ENCODE measurements around the gene CRLF1. TPM values are rescaled to one million over a fixed set of nuclear protein-coding genes. Genes with fewer than 3 reads are reported as not detected.

CRLF1 gene, protein sequence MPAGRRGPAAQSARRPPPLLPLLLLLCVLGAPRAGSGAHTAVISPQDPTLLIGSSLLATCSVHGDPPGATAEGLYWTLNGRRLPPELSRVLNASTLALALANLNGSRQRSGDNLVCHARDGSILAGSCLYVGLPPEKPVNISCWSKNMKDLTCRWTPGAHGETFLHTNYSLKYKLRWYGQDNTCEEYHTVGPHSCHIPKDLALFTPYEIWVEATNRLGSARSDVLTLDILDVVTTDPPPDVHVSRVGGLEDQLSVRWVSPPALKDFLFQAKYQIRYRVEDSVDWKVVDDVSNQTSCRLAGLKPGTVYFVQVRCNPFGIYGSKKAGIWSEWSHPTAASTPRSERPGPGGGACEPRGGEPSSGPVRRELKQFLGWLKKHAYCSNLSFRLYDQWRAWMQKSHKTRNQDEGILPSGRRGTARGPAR
- 0.21 TPM for total RNA-seq

DNA sequence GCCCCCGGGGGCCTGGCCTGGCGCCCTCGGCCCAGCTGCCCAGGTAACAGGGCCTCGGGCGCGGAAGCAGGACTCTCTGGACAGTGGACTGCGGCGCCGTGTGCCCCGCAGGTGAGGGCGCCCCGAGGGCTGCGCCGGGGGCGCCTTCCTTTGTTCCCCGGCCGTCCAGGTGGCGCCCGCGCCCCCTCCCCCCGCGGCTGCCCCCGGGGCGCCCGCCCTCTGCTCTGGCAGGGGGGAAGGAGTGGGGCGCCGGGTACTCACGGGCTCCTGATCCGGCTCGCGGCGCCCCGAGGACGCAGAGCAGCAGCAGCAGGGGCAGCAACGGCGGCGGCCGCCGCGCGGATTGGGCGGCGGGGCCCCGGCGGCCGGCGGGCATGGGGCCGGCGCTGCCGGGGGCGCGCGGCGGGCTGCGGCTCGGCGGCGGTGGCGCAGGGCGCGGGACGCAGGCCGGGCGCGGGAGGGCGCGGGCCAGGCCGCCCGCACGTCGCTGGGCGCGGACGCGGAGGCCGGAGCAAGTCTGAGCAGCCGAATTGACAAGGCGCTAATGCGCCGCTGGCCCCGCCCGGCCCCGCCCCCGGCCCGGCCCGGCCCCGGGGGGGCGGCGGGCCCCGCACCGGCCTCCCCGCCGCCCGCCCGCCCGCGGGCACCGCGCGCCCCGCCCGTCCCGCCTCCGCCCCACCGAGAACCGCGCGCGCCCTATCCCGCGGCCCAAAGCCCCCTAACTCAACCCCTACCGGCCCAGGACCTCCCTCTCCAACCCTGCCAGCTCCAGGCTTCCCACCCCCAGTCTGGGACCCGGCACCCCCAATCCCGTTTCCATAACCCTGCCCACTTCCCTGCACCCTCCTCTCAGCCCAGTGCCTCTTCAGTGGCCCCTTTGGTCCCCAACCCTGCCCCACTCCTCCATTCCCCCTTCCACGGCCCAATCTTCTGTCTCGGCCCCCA lies at the start of gene CRLF1:
TSS of gene CRLF1 (minus strand) at position 519 of the 945 bp plus-strand sequence. CDS start at position 376, 143 bp downstream.
- peaks cover 78% of the 10 kb centered on the region for H3K27me3 ChIP-seq (ENCODE audit: insufficient read depth, low read length)
- H3K4me3 ChIP-seq (ENCODE audit: low read length), result no peak within 1 kb of the TSS
- H3K4me1 ChIP-seq (ENCODE audit: insufficient read depth, low read length), result peaks cover 7% of the 10 kb centered on the region
- H3K9me3 ChIP-seq (ENCODE audit: low read depth, low read length), result no peaks in the 10 kb centered on the region

DNA sequence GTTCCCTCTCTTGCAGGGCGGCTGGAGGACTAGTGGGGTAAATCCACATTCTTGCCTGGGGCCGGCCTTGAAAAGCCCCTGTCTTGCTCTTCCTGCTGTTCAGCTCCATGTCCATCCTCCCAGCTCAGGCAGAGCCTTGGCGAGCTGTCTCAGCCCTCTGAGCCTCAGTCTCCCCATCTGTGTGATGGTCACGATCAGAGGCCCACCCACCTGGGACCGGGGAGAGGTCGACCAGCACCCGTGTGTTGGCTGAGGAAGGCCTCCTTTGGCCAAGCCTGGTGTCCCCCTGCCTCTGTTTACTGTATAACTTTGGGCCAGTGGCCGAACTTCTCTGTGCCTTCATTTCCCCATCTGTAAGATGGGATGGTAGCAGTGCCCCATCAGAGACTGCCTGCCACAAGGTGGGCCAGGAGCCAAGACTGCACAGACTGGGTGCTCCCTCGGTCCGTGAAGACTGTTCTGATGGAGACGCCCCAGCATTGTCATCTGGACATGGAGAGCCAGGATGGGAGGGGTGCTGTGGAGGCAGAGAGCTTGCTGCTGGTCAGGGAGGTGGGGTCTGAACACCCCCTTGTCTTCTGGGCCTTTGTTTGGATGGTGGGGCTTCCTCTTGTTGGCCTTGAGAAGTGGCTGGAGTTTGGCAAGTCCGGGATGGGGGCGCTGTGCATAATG lies 48.7 kb upstream of the CRLF1 start:
- H3K27me3 ChIP-seq (ENCODE audit: insufficient read depth, low read length), result no peaks in the 10 kb centered on the region
- no peaks in the 10 kb centered on the region for H3K9me3 ChIP-seq (ENCODE audit: low read depth, low read length)
- peaks cover 12% of the 10 kb centered on the region for H3K4me1 ChIP-seq (ENCODE audit: insufficient read depth, low read length)
- no peak overlapping the region for H3K4me3 ChIP-seq (ENCODE audit: low read length)

DNA sequence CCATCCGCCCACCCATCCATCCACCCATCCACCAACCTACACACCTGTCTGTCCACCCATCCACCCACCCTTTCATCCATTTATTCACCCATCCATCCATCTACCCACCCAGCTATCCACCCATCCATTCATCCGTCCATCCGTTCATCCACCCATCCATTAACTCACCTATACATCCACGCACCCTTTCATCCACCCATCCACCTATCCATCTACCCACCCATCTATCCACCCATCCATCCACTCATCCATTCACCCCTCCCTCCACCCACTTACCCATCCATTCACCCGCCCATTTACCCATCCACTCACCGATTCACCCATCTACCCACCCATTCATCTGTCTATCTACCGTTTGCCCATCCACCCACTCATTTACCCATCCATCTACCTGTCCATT lies 47.9 kb upstream of the CRLF1 start:
- H3K9me3 ChIP-seq (ENCODE audit: low read depth, low read length), result no peaks in the 10 kb centered on the region
- peaks cover 17% of the 10 kb centered on the region for H3K4me1 ChIP-seq (ENCODE audit: insufficient read depth, low read length)
- no peak overlapping the region for H3K4me3 ChIP-seq (ENCODE audit: low read length)
- no peaks in the 10 kb centered on the region for H3K27me3 ChIP-seq (ENCODE audit: insufficient read depth, low read length)

DNA sequence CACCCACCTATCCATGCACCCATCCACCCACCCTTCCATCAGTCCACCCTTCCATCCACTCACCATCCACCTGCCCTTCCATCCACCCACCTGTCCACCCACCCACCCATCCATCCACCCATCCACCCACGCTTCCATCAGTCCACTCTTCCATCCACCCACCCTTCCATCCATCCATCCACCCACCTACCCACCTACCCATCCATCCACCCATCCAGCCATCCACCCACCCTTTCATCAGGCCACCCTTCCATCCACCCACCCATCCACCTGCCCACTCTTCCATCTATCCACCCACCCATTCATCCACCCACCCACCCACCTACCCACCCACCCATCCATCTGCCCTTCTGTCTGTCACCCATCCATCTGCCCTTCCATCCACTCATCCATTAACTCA lies 47.3 kb upstream of the CRLF1 start:
- H3K4me3 ChIP-seq (ENCODE audit: low read length), result no peak overlapping the region
- no peaks in the 10 kb centered on the region for H3K27me3 ChIP-seq (ENCODE audit: insufficient read depth, low read length)
- no peaks in the 10 kb centered on the region for H3K9me3 ChIP-seq (ENCODE audit: low read depth, low read length)
- peaks cover 17% of the 10 kb centered on the region for H3K4me1 ChIP-seq (ENCODE audit: insufficient read depth, low read length)

DNA sequence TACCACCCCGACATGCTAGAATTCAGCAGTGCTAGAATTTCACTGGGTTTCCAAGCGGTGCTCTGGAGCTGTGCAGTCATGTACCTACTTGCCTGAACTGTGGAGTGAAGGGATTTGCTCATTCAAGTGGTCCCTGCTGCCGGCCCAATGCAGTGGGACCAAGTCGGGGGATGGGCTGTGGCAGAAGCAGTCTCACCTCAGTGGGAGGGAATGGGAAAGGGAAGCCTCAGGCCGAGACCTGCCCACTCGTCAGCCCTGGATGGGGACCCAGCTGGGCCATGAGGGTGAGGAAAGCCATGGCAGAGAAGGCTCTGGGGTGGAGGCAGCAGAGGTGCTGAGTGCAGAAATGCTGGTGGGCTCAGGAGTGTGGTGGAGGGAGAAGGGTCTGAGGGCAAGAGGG lies 45.1 kb upstream of the CRLF1 start:
- Histone ChIP-seq H3K27me3 (ENCODE audit: insufficient read depth, low read length) (no peaks in the 10 kb centered on the region), H3K4me3 (ENCODE audit: low read length) (no peak overlapping the region), H3K4me1 (ENCODE audit: insufficient read depth, low read length) (peaks cover 18% of the 10 kb centered on the region), H3K9me3 (ENCODE audit: low read depth, low read length) (no peaks in the 10 kb centered on the region)

DNA sequence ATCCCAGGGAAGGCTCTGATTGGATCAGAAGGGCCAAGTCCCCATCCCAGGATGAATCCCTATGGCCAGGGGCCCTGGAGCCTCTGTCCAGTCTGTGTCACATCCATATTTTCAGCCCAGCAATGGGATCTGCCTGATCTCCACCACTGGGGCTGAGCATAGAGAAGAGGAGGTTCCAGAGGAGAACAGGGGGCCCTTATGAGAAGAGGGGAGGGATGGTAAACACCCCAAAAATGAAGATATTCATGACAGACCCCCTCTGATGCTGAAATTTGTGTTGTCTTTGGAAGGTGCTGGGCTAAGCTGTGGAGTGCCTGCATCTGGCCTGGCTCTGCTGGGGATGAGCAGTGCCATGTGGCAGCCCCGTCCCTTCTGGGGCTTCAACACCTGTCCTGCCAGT lies 44.7 kb upstream of the CRLF1 start:
- no peak overlapping the region for H3K4me3 ChIP-seq (ENCODE audit: low read length)
- H3K4me1 ChIP-seq (ENCODE audit: insufficient read depth, low read length), result peaks cover 18% of the 10 kb centered on the region
- H3K27me3 ChIP-seq (ENCODE audit: insufficient read depth, low read length), result no peaks in the 10 kb centered on the region
- no peaks in the 10 kb centered on the region for H3K9me3 ChIP-seq (ENCODE audit: low read depth, low read length)

DNA sequence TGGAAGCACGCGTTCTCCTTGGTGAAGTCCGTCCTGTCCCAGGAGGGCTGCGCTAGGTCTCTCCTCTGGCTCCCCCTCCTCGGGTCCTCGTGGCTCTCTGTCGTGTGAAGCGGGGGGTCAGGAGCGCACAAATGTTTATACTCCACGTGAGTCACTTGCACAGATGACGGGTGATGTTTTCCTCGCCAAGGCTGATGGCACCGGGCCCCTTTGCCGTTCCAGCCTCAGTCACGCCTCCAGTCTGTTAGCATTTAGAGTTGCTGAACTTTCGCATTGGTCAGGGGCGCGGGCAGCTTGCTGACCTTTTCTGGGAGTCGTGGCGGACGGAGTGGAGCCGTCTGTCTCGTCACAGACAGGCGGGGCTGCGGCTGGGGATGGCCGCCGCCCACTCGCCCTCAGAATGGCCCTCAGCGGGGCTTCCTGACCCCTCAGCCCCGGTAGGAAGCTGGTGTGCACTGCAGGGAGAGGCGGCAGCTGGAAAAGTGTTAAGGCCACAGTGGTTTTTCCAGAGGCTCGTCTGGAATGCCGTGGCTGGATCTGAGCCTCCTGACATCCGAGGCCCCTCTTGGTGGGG lies 44.0 kb upstream of the CRLF1 start:
- Histone ChIP-seq H3K4me1 (ENCODE audit: insufficient read depth, low read length) (peaks cover 18% of the 10 kb centered on the region), H3K9me3 (ENCODE audit: low read depth, low read length) (no peaks in the 10 kb centered on the region), H3K4me3 (ENCODE audit: low read length) (no peak overlapping the region), H3K27me3 (ENCODE audit: insufficient read depth, low read length) (no peaks in the 10 kb centered on the region)

DNA sequence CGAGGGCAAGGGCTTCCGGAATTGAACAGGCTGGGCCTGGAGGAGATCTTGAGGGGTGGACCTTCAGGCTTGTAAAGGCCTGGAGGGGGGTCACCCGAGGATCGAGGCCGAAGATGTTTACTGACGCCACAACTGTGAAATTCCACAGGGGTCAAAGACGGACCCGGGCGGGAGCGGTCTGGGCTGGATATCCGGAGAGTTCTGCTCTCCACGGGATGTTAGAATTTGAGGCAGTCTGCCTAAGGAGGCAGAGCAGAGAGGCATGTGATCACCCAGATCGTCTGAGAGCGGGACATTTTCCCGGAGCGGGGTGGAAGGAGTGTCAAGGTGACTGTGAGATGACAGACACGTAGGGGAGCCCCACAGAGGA lies 43.4 kb upstream of the CRLF1 start:
- no peaks in the 10 kb centered on the region for H3K9me3 ChIP-seq (ENCODE audit: low read depth, low read length)
- no peak overlapping the region for H3K4me3 ChIP-seq (ENCODE audit: low read length)

DNA sequence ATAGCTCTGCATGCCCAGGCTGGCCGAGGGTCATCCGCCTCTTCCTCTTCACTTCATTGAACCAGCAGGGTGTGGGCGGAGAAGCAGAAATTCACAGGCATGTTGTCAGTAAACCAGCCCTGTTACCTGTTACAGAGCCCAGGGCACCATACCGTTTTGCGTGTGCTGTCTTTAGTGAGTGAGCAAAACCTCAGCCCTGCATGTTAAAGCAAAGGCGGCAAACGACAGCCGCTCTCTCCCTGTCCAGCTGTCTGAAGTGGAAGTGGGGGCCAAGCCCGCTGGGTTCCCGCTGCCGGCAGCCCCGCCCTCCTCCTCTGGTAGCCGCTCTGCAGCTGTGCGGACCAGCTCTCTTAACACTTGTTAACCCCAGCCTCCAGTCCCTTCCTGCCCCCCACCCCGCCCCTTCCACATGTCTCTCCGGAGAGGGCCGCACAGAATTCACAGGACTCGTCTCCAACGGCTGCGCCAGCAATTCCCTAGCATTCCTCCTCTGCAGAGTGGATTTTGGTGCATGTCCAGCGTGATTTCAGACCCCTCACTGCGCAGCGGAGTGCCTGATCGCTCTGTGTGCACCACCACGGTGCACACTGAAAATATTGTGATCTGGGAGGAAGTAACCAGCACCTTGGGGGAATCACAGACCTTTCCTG lies 42.9 kb upstream of the CRLF1 start:
- no peak overlapping the region for H3K4me3 ChIP-seq (ENCODE audit: low read length)
- H3K9me3 ChIP-seq (ENCODE audit: low read depth, low read length), result no peaks in the 10 kb centered on the region
- peaks cover 25% of the 10 kb centered on the region for H3K4me1 ChIP-seq (ENCODE audit: insufficient read depth, low read length)
- no peaks in the 10 kb centered on the region for H3K27me3 ChIP-seq (ENCODE audit: insufficient read depth, low read length)

More for the DNA sequence above, 43.4 kb upstream of the CRLF1 start:
- peaks cover 20% of the 10 kb centered on the region for H3K4me1 ChIP-seq (ENCODE audit: insufficient read depth, low read length)
- H3K27me3 ChIP-seq (ENCODE audit: insufficient read depth, low read length), result no peaks in the 10 kb centered on the region

DNA sequence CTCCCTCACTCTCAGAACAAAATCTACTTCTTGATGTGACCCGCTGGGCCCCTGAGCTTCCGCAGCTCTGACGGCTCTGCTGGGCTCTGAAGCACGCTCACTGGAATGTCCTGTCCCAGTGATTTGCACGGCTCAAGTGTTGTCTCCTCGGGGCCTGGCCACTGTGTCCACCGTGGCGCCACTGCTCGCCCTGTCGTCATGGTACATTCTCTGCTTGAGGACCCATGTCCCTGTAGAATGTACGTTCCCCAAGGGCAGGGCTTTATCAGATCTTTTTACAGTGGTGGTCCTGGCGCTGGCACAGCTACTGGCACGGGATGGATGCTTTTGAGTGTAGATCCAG lies 42.3 kb upstream of the CRLF1 start:
- peaks cover 30% of the 10 kb centered on the region for H3K4me1 ChIP-seq (ENCODE audit: insufficient read depth, low read length)
- no peaks in the 10 kb centered on the region for H3K9me3 ChIP-seq (ENCODE audit: low read depth, low read length)
- no peak overlapping the region for H3K4me3 ChIP-seq (ENCODE audit: low read length)
- no peaks in the 10 kb centered on the region for H3K27me3 ChIP-seq (ENCODE audit: insufficient read depth, low read length)

DNA sequence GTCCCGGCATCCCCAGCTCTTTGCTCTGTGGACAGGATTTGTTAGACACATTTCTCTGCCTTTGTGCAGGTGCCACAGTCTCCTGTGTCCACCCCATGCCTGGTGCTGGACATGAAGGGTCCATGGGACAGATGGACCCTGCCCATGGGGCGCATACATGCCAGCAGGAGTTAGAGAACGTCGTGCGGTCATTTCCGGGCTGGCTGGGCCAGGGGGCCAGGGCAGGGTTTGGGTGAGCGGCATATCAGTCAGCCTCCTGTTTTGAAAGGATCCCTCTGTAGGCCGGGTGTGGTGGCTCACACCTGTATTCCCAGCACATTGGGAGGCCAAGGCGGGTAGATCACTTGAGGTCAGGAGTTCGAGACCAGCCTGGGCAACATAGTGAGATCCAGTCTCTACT lies 41.2 kb upstream of the CRLF1 start:
- H3K4me3 ChIP-seq (ENCODE audit: low read length), result no peak overlapping the region
- no peaks in the 10 kb centered on the region for H3K27me3 ChIP-seq (ENCODE audit: insufficient read depth, low read length)
- peaks cover 30% of the 10 kb centered on the region for H3K4me1 ChIP-seq (ENCODE audit: insufficient read depth, low read length)
- H3K9me3 ChIP-seq (ENCODE audit: low read depth, low read length), result no peaks in the 10 kb centered on the region

DNA sequence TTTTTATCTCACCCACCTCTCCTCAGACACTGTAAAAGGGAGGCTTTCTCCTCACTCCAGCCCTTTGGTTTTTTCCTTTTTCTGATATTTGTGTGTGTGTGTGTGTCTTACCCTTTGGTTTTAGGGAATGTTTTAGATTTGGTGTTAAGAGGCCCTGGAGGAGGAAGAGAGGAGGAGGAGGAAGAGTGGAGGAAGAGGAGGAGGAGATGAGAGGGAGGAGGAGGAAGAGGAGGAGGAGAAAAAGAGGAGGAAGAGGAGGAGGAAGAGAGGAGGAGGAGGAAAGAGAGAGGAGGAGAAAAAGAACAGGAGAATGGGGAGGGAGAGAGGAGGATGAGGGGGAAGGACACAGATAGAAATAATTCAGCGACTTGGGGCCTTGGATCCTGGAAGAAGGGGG lies 40.8 kb upstream of the CRLF1 start:
- no peak overlapping the region for H3K4me3 ChIP-seq (ENCODE audit: low read length)
- H3K4me1 ChIP-seq (ENCODE audit: insufficient read depth, low read length), result peaks cover 30% of the 10 kb centered on the region
- H3K27me3 ChIP-seq (ENCODE audit: insufficient read depth, low read length), result no peaks in the 10 kb centered on the region
- no peaks in the 10 kb centered on the region for H3K9me3 ChIP-seq (ENCODE audit: low read depth, low read length)

DNA sequence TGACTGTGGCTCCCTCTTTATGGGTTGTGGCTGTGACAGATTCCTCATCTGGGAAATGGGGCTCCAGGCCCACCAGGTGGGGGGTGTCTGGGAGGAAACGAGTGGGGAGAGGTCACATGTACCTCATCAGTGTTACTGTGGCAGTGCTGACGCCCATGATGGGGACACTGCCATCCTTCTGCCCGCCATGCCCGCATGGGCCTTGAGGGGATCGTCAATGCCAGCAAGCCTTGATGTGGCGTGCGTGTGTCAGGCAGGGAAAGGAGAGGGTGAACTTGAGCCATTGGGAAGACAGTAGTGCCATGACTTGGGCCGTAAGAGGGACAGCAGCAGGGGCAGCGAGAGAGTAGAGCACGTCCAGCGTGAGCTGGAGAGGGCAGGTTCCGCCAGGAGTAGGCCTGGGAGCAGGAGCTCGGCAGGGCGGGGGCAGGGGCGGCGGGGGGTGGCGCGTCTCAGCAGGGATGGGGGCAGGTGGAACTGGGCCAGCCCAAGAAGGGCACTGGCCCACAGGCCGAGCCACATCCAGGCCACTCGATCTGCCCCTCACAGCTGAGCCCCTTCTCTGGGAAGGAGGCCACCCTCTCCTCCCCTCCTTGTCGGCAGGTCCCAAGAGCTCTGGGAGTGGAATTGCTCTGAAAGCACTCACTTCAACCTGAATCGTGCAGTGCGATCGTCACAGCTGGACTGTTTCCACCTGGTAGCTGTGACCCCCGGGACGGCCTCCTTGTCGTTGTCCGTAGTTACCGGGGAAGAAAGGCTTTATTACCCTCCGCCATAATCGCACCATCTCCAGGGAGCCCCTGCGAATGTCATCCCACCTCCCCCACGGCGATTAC lies 40.2 kb upstream of the CRLF1 start:
- Histone ChIP-seq H3K27me3 (ENCODE audit: insufficient read depth, low read length) (no peaks in the 10 kb centered on the region), H3K9me3 (ENCODE audit: low read depth, low read length) (no peaks in the 10 kb centered on the region), H3K4me1 (ENCODE audit: insufficient read depth, low read length) (peaks cover 30% of the 10 kb centered on the region), H3K4me3 (ENCODE audit: low read length) (no peak overlapping the region)

DNA sequence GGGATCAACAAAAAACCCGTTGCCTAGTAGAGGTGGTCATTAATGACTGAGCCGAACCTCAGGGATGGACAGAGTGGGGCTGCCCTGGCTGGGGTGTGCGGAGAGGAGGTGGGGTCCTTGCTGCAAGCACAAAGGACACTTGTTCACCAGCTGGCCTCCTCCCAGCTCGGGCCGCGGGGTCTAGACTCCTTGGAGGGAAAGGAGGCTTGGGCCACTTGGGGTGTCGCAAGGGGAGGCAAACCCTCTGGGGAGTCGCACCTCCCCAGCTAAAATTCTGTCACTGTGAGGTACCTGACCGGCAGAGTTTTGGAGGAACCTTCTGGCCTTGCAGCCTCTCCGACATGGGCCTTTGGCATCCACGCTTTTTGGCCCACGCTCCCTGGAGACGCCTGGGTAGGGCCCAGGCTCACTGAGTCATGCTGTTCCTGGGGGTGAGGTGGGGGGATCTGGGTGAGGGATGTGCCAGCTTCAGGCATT lies 38.5 kb upstream of the CRLF1 start:
- H3K4me3 ChIP-seq (ENCODE audit: low read length), result no peak overlapping the region
- H3K9me3 ChIP-seq (ENCODE audit: low read depth, low read length), result no peaks in the 10 kb centered on the region
- peaks cover 28% of the 10 kb centered on the region for H3K4me1 ChIP-seq (ENCODE audit: insufficient read depth, low read length)
- H3K27me3 ChIP-seq (ENCODE audit: insufficient read depth, low read length), result no peaks in the 10 kb centered on the region

Measured in mononuclear cell (primary cell).